ENCODE measurements around the gene SCFD2.

DNA sequence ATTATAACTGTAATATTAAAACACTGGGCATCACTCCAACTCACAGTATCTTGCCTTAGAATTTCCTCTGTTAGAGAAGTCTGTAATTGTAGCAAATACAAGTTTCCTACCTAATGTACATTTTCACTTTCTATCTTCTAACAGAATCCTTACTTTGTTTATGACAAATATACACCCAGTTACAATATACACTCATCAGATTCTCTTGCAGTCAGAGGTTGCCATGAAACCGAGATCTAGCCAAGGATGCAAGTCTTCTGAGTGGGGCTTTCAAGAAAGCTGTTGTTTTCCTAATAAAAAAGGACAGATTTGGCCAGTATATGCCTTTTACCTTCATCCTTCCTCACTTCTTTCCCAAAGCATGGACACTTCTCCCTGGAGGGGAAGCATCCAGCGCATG is 228.9 kb downstream of the SCFD2 start:
- TF ChIP-seq, protein P1, sequence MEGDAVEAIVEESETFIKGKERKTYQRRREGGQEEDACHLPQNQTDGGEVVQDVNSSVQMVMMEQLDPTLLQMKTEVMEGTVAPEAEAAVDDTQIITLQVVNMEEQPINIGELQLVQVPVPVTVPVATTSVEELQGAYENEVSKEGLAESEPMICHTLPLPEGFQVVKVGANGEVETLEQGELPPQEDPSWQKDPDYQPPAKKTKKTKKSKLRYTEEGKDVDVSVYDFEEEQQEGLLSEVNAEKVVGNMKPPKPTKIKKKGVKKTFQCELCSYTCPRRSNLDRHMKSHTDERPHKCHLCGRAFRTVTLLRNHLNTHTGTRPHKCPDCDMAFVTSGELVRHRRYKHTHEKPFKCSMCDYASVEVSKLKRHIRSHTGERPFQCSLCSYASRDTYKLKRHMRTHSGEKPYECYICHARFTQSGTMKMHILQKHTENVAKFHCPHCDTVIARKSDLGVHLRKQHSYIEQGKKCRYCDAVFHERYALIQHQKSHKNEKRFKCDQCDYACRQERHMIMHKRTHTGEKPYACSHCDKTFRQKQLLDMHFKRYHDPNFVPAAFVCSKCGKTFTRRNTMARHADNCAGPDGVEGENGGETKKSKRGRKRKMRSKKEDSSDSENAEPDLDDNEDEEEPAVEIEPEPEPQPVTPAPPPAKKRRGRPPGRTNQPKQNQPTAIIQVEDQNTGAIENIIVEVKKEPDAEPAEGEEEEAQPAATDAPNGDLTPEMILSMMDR (IDR thresholded peaks at IDR 0.05; ENCODE audit: insufficient read depth, low read depth, low read length) = no peak
- TF ChIP-seq EZH2 (IDR thresholded peaks at IDR 0.05; ENCODE audit: insufficient read depth, low read length) = no peak

Data from astrocyte (in vitro differentiated cells and primary cell).